Measurements from ENCODE around the gene RNASE2. TPM values are rescaled to one million over a fixed set of nuclear protein-coding genes. Genes with fewer than 3 reads are reported as not detected.
"Not testable (repeated sequence)": the region's sequence is repeated elsewhere in the genome, so short reads cannot be mapped to it uniquely, and the experiment has no call there.

The RNASE2 gene
- 8.7 TPM for total RNA-seq
- long read RNA-seq, partial matches to known transcripts, result 0 of 2 reads
- long read RNA-seq, other reads (novel, unspliced or antisense), result 0 of 2 reads

DNA sequence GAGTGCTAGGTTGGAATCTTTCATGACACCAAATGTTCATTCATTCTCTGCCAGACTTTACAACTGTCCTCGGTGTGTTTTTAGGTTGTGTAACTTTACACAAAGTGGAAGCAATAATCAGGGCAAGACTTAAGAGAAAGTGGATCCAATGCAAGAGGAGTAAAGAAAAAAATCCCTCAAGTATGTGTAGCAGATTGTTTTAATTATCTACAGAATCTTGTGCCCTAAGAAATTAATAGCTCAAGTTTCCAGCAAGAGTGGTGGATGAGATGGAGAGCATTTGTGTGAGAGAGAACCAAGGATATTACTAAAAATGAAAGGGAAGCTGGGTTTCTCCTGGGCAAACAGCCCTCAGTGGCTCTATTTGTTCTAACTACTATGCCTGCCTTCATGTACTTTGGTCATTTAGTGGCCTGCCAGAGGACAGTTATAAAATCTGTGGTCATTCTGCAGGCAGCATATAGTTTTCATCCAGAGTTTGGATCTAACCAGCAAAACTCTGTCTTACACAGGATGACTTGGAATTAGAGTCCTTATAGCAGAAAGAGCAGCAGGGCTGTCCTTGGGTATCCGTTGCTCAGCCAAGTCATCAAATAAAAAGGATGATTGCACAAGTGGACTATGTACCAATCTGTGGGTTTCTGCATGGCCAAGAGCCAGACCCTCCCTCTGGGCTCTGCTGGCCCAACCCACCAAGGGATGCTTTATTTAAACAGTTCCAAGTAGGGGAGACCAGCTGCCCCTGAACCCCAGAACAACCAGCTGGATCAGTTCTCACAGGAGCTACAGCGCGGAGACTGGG, at the start of gene RNASE2:
Gene RNASE2 (plus strand): TSS at position 752 of the 802 bp plus-strand sequence. CDS start 285 bp downstream, outside the sequence.
- DNase-seq (ENCODE audit: low spot score), result not testable (repeated sequence)

DNA sequence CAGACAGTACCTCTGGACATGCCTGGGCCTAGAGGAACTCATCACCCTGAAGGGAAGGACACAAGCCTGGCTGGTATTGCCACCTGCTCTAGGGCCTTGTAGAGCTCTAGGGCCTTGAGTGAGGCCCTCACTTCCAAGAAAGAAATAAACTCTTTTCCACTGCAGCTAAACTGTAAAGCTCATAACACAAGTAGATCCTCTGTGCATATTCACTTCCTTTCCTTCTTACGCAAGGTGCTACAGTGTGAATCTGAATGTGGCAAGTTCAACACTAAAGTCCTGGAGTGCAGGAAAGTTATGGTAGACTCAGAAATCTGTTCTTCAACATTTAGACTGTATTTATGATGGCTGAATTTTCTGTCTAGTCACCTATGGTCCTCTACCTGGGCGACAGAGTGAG, 49.6 kb upstream of the RNASE2 start:
- DNase-seq (ENCODE audit: low spot score), result no peak

DNA sequence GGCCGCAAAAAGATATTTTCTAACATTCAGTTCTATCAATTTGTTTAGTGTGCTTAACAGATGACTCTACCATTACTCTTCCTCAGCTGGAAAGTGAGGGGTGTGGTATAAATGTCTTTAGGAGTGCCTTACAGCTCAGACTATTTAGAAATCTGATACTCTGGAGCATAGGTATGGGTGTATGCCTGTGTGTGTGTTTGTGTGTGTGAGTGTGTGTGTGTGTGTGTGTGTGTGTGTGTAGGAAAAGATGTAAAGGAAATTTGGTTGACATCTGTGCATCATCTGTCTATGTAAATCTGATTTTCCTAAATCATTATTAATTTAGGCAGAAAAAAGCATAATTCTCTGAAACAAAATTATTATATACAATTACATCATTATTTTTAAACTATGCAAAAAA, 48.1 kb upstream of the RNASE2 start:
- DNase-seq (ENCODE audit: low spot score), result no peak

DNA sequence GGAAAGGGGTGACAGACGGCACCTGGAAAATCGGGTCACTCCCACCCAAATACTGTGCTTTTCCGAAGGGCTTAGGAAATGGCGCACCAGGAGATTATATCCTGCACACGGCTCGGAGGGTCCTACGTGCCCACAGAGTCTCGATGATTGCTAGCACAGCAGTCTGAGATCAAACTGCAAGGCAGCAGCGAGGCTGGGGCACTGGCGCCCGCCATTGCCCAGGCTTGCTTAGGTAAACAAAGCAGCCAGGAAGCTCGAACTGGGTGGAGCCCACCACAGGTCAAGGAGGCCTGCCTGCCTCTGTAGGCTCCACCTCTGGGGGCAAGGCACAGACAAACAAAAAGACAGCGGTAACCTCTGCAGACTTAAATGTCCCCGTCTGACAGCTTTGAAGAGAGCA, 44.5 kb upstream of the RNASE2 start:
- DNase-seq (ENCODE audit: low spot score), result not testable (repeated sequence)

DNA sequence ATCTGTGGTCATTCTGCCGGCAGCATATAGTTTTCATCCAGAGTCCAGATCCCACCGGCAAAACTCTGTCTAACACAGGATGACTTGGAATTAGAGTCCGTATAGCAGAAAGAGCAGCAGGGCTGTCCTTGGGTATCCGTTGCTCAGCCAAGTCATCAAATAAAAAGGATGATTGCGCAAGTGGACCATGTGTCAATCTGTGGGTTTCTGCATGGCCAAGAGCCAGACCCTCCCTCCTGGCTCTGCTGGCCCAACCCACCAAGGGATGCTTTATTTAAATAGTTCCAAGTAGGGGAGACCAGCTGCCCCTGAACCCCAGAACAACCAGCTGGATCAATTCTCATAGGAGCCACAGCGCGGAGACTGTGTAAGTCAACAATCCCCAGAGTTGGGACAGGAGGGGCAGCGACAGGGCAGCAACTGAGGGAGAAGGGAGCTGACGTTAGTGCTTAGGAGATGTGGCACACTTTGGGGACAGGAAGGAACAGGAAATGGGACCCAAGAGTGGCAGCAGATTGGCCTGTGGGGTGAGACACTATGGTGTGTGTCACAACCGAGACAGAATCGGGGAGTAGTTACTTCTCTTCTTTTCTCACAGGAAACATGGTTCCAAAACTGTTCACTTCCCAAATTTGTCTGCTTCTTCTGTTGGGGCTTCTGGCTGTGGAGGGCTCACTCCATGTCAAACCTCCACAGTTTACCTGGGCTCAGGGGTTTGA, 36.1 kb upstream of the RNASE2 start:
- not testable (repeated sequence) for DNase-seq (ENCODE audit: low spot score)

DNA sequence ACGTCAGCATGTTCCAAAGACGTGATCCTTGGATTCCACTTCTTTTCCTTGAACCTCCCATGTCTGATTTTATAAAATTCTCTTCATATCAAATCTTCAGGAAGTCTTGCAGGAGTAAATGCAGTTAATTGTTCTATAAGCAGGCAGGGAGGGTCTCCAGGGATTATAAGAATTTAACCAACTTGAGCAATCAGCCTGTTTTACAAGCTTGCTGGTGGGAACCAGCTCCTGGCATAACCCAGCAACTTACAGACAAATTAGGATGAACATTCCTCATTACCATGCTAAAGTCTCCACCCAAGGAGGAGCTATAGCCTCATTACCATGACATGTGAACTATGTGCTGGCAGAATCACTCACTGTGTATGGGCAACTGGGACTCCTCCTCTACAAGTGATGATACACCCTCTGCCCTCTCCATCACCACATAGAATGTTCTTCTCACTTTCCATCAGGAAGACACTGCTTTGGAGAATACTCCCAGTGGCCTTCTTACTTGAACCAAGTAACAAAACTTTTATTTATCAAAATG, 31.5 kb upstream of the RNASE2 start:
- not testable (repeated sequence) for DNase-seq (ENCODE audit: low spot score)

DNA sequence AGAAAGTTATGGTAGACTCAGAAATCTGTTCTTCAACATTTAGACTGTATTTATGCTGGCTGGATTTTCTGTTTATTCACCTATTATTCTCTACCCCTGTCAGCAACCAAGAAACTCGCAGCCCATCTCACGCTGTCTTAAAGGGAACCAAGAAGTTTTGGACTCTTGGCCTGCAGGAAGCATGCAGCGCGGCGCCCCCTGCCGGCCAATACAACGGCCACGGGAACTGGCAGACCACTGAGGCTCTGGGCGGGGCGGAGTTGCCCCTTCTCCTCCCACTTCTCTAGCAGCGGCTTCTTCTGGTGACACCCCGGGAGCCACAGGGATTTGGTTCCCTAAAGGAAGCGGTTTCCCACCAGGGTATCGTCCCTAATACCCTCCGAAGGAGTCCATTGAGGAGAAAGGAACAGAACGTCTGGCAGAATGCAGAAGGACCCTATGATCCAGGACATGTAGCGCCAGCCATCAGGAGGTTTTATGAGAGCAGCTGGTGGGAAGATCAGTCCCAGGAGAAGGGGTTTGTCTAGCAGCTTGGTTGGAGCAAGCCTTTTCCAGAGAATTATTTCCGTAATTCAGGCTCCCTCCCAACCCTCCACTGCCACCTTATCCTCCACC, 21.0 kb upstream of the RNASE2 start:
- DNase-seq (ENCODE audit: low spot score), result no peak

DNA sequence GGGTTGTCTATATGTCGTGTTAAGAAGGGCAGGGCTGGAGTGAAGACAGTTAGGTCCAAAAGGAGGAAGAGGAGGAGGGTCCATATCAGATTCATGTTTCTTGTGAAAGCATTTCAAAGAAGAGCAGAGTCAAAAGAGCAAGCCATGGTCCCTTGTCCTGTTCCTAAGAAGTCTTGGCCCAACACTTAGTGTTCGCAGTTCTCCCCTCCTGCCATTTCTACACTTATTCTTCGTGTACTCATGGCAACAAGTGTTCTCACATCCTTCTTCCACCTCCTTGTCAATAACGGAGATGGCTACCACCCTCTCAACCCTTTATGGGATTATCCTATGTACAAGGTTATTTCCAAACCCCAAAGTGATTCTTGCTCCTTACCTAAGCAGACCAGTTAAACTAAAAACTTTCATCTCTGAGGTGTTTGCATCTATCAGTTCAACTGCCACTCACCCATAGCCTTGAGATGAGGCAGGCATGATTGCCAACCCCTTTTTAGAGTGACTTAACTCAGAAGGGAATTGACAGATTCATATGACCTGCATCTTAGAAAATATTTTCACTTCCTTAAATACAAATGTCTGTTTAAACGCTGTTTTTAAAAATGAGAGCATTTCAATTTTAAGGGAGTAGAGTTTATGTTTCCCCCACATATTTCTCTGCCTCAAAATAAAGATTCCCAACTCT, 19.8 kb upstream of the RNASE2 start:
- no peak for DNase-seq (ENCODE audit: low spot score)

DNA sequence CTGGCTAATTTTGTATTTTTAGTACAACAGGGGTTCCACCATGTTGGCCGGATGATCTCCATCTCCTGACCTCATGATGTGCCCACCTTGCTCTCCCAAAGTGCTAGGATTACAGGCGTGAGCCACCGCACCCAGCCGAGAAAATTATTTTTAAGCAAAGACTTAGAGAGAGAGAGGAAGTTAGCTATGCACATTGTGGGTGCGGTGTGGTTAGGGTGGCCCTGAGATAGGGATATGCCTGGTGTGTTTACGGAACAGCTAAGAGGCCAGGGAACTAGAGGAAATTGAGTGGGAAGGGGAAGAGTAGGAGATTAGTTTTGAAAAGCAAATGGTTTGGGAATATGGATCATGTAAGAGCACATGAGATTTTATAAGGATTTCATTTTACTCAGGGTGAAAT, 10.1 kb upstream of the RNASE2 start:
- DNase-seq (ENCODE audit: low spot score), result not testable (repeated sequence)

DNA sequence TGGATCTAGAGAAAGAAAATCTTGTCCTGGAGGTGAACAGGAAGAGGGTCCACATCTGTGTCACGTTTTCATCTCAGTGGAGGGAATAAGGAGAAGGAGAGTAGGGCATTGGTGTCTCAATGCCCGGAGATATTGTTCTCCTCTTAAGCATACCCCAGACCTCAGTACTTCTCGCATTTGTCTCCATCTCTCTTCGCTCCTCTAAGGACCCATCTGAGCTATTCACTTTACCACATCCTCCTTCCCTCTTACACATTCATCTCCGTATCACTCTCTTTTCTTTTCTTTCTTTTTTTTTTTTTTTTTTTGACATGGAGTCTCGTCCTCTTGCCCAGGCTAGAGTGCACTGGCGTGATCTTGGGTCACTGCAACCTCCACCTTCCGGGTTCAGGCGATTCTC, 8.6 kb upstream of the RNASE2 start:
- not testable (repeated sequence) for DNase-seq (ENCODE audit: low spot score)

DNA sequence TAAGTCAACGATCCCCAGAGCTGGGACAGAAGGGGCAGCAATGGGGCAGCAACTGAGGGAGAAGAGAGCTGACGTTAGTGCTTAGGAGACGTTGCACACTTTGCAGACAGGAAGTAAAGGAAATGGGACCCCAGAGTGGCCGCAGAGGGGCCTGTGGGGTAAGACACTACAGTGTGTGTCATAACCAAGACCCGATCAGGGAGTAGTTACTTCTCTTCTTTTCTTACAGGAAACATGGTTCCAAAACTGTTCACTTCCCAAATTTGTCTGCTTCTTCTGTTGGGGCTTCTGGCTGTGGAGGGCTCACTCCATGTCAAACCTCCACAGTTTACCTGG, 219 bp downstream of the RNASE2 start:
- DNase-seq (ENCODE audit: low spot score), result not testable (repeated sequence)

DNA sequence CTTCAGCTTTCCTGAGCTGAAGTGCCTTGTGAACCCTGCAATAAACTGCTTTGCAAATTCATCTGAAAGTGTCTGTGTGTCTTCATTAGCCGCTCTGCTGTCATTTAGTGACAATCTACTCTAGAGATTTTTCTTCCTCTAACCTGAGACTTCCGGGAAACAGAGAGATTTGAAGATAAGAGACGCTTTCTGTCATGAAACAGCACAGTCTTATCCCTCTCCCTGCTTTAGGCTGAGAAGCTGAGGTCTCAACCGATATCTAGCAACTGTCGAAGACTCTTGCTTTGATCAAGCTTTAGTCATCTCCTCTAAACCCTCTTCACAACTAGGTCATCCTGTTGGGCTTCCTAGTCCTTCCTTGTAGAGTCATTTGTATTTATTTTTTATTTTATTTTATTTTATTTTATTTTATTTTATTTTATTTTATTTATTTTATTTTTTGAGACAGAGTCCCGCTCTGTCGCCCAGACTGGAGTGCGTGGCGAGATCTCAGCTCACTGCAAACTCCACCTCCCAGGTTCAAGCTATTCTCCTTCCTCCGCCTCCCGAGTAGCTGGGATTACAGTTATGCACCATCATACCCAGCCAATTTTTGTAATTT, 1.2 kb downstream of the RNASE2 start:
- no peak for DNase-seq (ENCODE audit: low spot score)

DNA sequence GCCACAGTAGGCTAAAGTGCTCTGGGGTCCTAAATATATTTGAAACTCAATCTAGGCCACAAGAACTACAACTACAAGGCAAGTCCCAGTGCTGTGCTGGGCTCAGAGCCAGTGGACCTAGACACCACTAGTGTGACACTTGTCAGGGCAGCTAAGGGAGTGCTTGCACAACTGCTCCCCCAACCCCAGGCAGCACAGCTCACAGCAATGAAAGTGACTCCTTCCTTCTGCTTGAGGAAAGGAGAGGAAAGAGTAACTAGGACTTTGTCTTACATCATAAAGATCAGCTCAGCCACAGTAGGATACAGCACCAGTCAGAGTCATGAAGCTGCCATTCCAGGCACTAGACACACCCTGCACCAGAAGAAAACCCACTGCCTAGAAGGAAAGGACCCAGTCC, 3.7 kb downstream of the RNASE2 start:
- DNase-seq (ENCODE audit: low spot score), result not testable (repeated sequence)

DNA sequence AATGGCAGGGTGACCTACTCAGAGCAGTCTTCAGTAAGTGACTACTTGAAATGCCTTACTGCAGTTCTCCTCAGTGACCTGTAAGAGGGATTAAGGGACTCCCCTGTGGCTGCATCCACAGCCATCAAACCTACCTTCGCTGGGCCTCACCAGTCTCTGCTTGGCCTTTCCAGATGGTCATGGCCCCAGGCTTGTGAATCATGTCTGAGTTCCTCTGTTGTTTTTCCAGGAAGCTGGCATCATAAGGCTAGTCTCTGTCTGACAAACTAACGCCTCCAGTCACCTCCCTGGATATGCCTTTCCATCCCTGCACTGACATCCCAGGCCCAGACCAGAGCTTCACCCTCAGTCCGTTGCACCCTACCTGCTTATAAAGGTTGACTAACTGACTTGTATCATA, 14.0 kb downstream of the RNASE2 start:
- DNase-seq (ENCODE audit: low spot score), result no peak

DNA sequence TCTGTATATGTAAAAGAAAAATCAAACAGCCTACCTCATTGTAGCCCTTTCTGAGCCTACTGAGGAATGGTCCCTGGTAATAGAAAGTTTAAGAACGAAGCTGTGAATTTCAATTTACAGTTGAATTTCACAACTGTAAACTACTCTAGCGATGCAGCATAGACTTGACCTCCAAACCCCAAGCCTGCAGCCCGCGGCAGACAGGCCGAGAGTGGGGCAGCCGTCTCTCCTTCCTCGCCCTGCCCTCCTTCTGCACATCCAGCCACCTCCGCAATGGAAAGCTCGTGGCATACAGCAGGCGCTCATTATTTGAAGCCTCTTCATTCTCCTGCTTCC, 15.3 kb downstream of the RNASE2 start:
- no peak for DNase-seq (ENCODE audit: low spot score)

DNA sequence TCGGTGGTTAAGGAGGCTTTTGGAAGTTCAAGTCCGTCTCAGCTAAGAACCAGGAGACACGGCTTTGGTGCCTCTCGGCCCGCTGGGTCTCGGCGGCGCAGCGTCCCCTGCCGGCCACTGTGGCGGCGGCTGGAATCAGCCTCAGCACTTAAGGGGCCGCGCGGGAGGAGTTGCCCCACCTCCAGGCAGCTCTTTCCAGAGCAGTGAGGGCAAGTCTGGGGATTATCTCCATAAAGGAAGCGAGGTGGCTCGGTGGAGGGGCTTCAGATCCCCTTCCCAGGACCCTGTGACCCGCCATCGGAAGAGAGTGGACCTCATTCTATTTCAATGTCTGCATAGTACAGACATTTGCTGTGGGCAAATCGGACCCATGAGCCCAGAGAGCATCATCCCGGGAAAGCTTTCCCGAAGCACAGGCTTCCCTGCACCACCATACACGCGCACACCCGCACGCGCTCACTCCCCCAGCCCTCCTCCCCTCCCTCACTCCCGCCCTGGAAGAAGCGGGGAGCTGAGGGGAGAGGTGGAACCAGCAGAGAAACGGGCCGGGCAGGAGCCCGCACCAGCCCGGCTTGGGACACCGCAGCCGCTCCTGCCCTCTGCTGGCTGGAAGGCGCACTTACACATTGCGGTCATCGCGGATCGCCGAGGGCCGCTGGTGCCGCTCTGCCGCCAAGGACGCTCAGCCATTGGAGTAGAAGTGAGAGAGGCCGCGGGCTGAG, 15.9 kb downstream of the RNASE2 start:
- peak; percentile 94 for DNase-seq (ENCODE audit: low spot score)

DNA sequence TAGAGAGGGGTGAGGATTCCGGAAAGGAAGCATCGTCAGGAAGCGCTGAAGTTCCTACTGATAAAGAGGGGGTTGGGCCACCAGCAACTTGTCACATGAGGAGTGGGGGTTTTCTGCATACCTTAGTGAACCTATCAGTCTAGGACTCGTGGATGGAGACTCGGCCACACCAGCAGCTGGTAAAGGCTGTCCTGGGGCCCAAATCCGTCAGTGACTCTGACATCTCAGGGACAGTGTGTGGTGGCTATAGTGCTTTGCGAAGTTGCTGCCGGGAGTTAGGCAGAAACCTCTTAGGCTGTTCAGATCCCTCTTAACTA, 16.4 kb downstream of the RNASE2 start:
- DNase-seq (ENCODE audit: low spot score), result no peak

DNA sequence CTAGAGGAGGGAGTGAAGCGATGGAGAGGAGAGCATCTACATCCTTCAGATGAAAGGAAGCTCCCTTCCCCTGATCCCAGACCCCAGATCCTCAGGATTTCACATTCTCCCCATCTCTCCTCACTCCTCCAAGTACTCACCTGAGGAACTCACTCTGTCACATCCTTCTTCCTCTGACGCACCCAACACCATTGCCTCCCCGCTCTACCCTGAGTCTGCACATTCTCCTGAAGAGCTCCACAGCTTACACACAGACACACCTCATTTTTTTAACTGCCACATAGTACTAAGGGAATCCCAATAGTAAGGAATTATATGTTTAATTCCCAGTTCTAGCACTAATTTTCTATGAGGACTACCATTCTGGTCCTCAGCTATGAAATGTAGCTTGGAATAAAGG, 18.2 kb downstream of the RNASE2 start:
- DNase-seq (ENCODE audit: low spot score), result no peak

DNA sequence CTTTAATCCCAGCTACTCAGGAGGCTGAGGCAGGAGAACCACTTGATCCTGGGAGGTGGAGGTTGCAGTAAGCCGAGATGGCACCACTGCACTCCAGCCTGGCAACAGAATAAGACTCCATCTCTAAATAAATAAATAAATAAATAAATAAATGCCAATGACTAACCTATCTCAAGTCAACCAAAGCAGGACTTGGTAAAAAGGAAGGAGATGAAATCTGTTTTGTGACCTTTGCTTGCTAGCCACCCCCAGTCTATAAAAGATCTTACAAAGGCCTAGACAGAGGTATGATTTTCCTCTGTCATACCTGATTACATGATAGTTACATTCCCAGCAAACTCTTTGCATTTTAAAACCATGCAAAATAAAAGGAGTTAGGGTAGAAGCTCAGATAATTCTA, 21.0 kb downstream of the RNASE2 start:
- no peak for DNase-seq (ENCODE audit: low spot score)

DNA sequence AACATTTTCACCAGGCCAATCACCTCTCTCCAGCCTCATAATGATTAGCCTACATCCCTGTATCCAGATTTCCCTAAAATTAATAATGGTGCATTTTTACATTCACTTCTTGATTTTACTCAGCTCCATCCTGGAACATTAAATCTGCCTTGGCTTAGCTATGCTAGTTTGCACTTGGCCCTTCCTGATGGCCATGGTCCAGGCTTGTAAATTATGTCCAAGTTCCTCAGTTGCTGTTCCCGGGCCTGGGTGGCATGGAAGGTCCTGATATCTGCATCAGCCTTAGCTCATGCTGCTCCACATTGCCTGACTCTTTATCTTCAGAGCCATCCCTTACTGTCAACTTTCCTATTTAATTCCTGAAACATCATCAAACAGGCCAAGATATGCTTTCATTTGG, 23.4 kb downstream of the RNASE2 start:
- DNase-seq (ENCODE audit: low spot score), result no peak

DNA sequence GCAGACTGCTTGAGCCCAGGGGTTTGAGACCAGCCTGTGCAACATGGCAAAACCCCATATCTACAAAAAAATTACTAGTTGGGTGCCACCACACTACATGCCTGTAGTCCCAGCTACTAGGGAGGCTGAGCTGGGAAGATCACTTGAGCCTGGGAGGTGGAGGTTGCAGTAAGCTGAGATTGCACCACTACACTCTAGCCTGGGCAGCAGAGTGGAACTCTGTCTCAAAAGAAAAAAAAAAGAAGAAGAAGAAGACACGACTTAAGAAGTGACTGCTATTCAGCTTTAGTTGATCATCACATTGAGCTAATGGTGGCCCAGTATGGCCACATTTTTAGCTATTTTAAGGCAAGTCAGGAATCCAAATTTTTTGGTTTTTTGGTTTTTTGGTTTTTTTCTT, 25.6 kb downstream of the RNASE2 start:
- DNase-seq (ENCODE audit: low spot score), result no peak

All from mesenteric fat pad (tissue), 1 donor.